ENCODE measurements around the gene ZNF492. TPM values are rescaled to one million over a fixed set of nuclear protein-coding genes. Genes with fewer than 3 reads are reported as not detected.
A peak's percentile ranks its signal among the peaks of the same experiment; 100 is the strongest.

ZNF492 gene
- total and polyA plus RNA-seq, 3 experiments from 2014 or later, result 0.38 to 1.5 (median 1.5) TPM

DNA sequence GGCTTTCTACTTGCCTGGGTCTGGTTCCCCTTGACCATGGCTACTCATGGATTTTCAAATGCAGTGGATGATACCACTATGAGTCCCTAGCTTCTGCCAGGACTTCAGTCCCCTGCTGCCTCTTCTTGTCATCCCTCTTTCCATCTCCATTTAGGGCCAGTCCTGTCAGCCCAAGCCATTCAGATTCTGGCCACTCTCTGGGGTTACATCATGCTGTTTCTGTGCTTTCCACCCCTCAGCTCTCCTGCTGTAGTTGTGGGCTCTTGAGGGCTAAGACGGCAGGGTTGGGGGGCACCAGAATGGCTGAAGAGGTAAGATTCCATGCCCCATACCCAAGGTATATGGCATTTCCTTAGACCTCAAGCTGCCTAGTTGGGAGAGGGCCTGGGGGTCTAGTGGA lies 13.2 kb upstream of the ZNF492 start:
- H3K9me3 ChIP-seq (ENCODE audit: low read length), result no peaks in the 10 kb centered on the region
- H3K27me3 Mint-ChIP-seq, result peaks cover 4 to 16% of the 10 kb centered on the region in 2 donors
- peaks cover 0 to 17% (median 4%) of the 10 kb centered on the region in 5 donors for H3K9me3 Mint-ChIP-seq
- H3K4me1 ChIP-seq (ENCODE audit: insufficient read depth, low read length), result no peaks in the 10 kb centered on the region
- H3K4me3 ChIP-seq (ENCODE audit: low read length), result no peak overlapping the region
- no peak overlapping the region for H3K4me3 Mint-ChIP-seq
- H3K36me3 ChIP-seq (ENCODE audit: insufficient read depth, low read length), result no peaks in the 10 kb centered on the region
- no peaks in the 10 kb centered on the region for H3K27me3 ChIP-seq (ENCODE audit: insufficient read depth, low read length, poor library complexity, severe bottlenecking)
- no peak overlapping the region for H3K27ac ChIP-seq (ENCODE audit: low read depth, low read length)
- ChIA-PET POLR2A (no interaction called here), CTCF (no interaction called here)
- H3K27ac Mint-ChIP-seq, result no peak overlapping the region
- no peak for DNase-seq
- no peaks in the 10 kb centered on the region for H3K4me1 Mint-ChIP-seq
- H3K36me3 Mint-ChIP-seq, result no peaks in the 10 kb centered on the region

DNA sequence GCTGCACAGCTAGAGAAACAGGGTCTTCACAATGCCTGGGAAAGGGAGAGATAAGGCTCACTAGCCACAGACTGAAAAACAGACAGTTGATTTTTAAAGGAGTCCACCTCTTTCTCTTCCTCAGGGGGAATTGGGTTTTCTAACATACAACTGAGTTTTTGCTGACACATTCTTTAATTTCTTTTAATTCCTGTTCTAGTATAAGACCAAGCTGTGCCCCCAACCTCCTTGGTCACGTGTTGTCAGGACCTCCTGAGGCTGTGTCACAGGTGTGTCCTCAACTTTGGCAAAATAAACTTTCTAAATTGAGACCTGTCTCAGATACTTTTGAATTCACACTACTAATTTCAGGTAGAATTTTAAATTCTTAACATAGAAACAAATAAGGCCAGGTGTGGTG lies 12.1 kb upstream of the ZNF492 start:
- no peak for DNase-seq
- ChIA-PET POLR2A (no interaction called here), CTCF (no interaction called here)
- Mint-ChIP-seq H3K27me3 (peaks cover 4 to 13% of the 10 kb centered on the region in 2 donors), H3K9me3 (peaks cover 0 to 16% (median 4%) of the 10 kb centered on the region in 5 donors), H3K27ac (no peak overlapping the region), H3K4me3 (no peak overlapping the region), H3K4me1 (no peaks in the 10 kb centered on the region), H3K36me3 (no peaks in the 10 kb centered on the region)
- H3K4me1 ChIP-seq (ENCODE audit: insufficient read depth, low read length), result no peaks in the 10 kb centered on the region
- no peaks in the 10 kb centered on the region for H3K36me3 ChIP-seq (ENCODE audit: insufficient read depth, low read length)
- no peak overlapping the region for H3K4me3 ChIP-seq (ENCODE audit: low read length)
- no peaks in the 10 kb centered on the region for H3K9me3 ChIP-seq (ENCODE audit: low read length)
- H3K27me3 ChIP-seq (ENCODE audit: insufficient read depth, low read length, poor library complexity, severe bottlenecking), result no peaks in the 10 kb centered on the region
- H3K27ac ChIP-seq (ENCODE audit: low read depth, low read length), result no peak overlapping the region

DNA sequence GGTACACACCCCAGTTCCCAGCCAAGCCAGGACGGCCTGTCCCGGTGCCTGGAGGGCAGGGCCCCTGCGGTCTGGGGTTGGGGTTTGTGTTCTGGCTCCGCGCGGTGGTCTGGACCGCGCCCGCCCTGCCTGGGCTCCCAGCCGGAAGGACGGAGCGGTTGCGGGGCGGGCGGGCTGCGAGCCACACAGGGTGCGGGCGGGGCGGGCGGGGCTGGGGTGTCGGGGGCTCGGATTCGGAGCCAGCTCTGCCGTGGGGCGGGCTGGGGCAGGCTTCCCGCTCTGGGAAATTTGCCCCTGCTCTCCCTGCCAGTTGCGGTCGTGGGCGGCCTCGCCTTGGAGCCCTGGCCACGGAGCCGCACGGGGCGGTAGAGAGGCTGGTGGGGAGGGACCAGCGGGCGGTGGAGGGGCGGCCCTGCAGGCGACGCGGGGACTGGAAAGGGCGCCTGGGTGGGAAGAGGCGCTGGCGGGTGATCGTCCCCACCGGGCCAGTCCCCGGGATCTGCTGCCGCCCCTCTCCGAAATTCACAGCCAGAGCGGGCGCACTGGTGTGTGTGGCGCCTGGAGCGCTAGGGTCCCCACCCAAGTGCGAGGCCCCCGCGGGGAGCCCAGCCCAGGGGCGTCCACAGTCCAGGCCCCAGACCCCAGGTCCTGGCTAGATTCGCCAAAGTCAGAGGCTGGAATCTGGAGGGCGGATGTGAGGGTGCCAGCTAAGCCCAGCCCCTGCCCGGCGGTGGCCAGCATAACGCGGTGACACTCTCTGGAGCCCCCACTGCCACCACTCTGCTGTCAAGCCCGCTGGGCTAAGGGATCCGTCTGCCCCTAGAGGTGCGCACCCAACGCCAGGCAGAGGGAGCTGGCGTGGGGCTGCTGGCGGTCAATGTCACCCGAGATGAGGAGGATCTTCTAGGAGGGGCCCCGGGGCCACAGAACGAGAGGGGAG lies 11.0 kb upstream of the ZNF492 start:
- ChIA-PET CTCF (no interaction called here), POLR2A (no interaction called here)
- Mint-ChIP-seq H3K4me3 (no peak overlapping the region), H3K9me3 (peaks cover 0 to 15% (median 4%) of the 10 kb centered on the region in 5 donors), H3K36me3 (no peaks in the 10 kb centered on the region), H3K27me3 (peaks cover 4 to 11% of the 10 kb centered on the region in 2 donors), H3K4me1 (no peaks in the 10 kb centered on the region), H3K27ac (no peak overlapping the region)
- H3K27ac ChIP-seq (ENCODE audit: low read depth, low read length), result no peak overlapping the region
- DNase-seq, result no peak
- H3K36me3 ChIP-seq (ENCODE audit: insufficient read depth, low read length), result no peaks in the 10 kb centered on the region
- H3K9me3 ChIP-seq (ENCODE audit: low read length), result no peaks in the 10 kb centered on the region
- H3K4me1 ChIP-seq (ENCODE audit: insufficient read depth, low read length), result no peaks in the 10 kb centered on the region
- H3K4me3 ChIP-seq (ENCODE audit: low read length), result no peak overlapping the region
- no peaks in the 10 kb centered on the region for H3K27me3 ChIP-seq (ENCODE audit: insufficient read depth, low read length, poor library complexity, severe bottlenecking)

DNA sequence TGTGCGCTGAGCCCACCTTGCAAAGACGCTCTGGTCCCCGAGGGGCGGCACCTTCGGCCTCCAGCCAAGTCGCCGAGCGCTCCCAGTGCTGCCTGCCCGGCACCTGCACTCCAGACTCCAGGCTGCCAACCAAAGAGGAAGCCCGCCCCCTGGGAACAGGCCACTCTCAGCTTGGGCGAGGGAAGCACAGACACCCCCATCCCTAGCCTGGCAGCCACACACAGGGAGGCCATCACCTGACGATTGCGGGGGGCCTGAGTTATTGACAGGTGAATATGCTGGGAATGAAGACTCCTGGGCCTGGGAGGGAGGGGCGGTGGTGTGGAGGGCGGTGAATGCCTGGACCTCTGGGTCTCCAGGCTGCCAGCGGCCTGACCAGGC lies 10.3 kb upstream of the ZNF492 start:
- Histone ChIP-seq H3K9me3 (ENCODE audit: low read length) (no peaks in the 10 kb centered on the region), H3K36me3 (ENCODE audit: insufficient read depth, low read length) (no peaks in the 10 kb centered on the region), H3K27ac (ENCODE audit: low read depth, low read length) (no peak overlapping the region), H3K4me1 (ENCODE audit: insufficient read depth, low read length) (no peaks in the 10 kb centered on the region), H3K4me3 (ENCODE audit: low read length) (no peak overlapping the region), H3K27me3 (ENCODE audit: insufficient read depth, low read length, poor library complexity, severe bottlenecking) (no peaks in the 10 kb centered on the region)
- H3K27ac Mint-ChIP-seq, result no peak overlapping the region
- no peaks in the 10 kb centered on the region for H3K4me1 Mint-ChIP-seq
- H3K9me3 Mint-ChIP-seq, result peaks cover 2 to 14% (median 4%) of the 10 kb centered on the region in 5 donors
- ChIA-PET POLR2A (no interaction called here), CTCF (no interaction called here)
- H3K36me3 Mint-ChIP-seq, result no peaks in the 10 kb centered on the region
- DNase-seq, result no peak
- peaks cover 4 to 11% of the 10 kb centered on the region in 2 donors for H3K27me3 Mint-ChIP-seq
- H3K4me3 Mint-ChIP-seq, result no peak overlapping the region

DNA sequence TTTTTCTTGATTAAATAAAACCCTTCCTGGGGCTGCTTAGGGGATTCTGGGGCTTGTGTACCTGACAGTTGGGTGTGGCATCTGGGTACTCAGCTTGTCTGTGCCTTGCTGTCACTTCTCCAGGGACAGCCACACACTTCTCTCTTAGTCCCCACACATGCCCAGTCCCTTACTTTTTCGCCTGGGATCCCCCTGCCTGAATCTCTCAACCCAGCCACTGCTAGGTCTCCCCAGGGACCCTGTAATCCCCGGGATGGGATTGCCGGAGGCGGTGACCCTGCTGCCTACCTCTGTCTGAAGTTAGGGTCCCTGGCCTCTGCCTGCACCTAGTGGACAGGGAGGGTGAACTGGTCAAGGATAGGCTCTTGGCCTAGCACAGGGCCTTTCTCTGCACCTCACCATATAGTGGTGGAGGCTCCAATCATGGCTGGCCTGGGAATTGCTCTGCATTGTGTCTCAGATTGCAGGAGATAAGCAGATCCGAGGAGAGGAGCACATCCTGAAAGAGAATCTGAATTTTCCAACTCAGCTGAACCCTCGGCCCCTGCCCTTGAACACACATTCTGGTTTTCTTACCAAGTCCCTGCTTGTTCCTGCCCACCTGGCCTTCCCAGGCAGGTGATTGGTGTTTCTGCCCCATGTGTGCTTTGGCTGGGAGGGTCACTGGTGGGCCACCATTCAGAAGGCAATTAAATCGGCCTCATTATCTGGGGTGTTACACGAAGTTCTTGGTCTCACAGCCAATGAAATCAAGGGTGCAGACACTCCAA lies 8.7 kb upstream of the ZNF492 start:
- no peak overlapping the region for H3K4me3 ChIP-seq (ENCODE audit: low read length)
- H3K27ac ChIP-seq (ENCODE audit: low read depth, low read length), result no peak overlapping the region
- H3K4me1 ChIP-seq (ENCODE audit: insufficient read depth, low read length), result no peaks in the 10 kb centered on the region
- no peaks in the 10 kb centered on the region for H3K4me1 Mint-ChIP-seq
- no peak for DNase-seq
- ChIA-PET CTCF (no interaction called here), POLR2A (no interaction called here)
- H3K27me3 Mint-ChIP-seq, result peaks cover 0 to 8% of the 10 kb centered on the region in 2 donors
- H3K9me3 Mint-ChIP-seq, result peaks cover 0 to 12% (median 2%) of the 10 kb centered on the region in 5 donors
- H3K27me3 ChIP-seq (ENCODE audit: insufficient read depth, low read length, poor library complexity, severe bottlenecking), result no peaks in the 10 kb centered on the region
- H3K4me3 Mint-ChIP-seq, result no peak overlapping the region
- no peaks in the 10 kb centered on the region for H3K9me3 ChIP-seq (ENCODE audit: low read length)
- no peak overlapping the region for H3K27ac Mint-ChIP-seq
- H3K36me3 ChIP-seq (ENCODE audit: insufficient read depth, low read length), result no peaks in the 10 kb centered on the region
- no peaks in the 10 kb centered on the region for H3K36me3 Mint-ChIP-seq

DNA sequence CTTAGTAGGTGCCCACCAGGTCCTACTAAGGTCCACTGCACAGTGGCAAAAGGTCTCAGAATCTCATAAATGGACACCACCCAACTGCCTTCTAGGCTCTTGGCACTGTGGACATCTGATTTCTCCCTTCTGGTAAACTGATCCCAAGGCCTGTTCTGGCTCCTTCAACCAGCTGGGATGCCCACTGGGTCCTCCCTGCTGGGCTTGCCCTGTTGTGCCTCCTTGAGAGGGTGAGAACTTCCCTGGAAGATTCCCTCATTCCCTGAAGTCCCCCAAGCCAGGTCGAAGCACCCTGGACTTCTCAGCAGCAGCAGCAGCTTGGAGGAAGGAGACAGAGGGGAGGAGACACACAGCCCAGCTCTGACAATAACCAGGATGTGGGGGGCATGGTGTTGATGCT lies 6.6 kb upstream of the ZNF492 start:
- Mint-ChIP-seq H3K27ac (no peak overlapping the region), H3K4me3 (no peak overlapping the region), H3K36me3 (no peaks in the 10 kb centered on the region), H3K4me1 (no peaks in the 10 kb centered on the region), H3K9me3 (peaks cover 0 to 9% (median 3%) of the 10 kb centered on the region in 5 donors), H3K27me3 (peaks cover 0 to 3% of the 10 kb centered on the region in 2 donors)
- Histone ChIP-seq H3K36me3 (ENCODE audit: insufficient read depth, low read length) (no peaks in the 10 kb centered on the region), H3K27me3 (ENCODE audit: insufficient read depth, low read length, poor library complexity, severe bottlenecking) (no peaks in the 10 kb centered on the region), H3K9me3 (ENCODE audit: low read length) (no peaks in the 10 kb centered on the region), H3K4me1 (ENCODE audit: insufficient read depth, low read length) (no peaks in the 10 kb centered on the region), H3K4me3 (ENCODE audit: low read length) (no peak overlapping the region), H3K27ac (ENCODE audit: low read depth, low read length) (no peak overlapping the region)
- CTCF ChIA-PET, result no interaction called here
- POLR2A ChIA-PET, result no interaction called here
- DNase-seq, result no peak

DNA sequence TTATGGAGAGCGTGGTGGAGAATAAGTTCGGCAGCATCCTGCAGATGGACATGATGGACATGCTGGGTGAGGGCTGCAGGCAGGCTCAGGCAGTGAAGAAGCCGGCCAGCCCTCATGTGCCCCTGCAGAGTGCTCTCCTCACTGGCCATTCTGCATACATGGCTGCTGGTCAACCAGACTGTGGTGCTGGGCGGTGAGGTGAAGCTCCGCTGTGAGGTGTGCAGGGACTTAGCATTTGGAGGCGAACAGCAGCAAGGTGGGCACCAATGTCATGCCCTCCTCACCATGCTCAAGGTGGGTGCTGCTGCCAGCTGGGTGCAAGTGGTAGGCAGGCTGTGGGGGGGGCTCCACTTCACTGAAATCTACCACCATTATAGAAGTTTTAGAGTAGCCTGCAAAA lies 5.7 kb upstream of the ZNF492 start:
- no peaks in the 10 kb centered on the region for H3K36me3 ChIP-seq (ENCODE audit: insufficient read depth, low read length)
- no peak overlapping the region for H3K4me3 ChIP-seq (ENCODE audit: low read length)
- peaks cover 0 to 10% (median 3%) of the 10 kb centered on the region in 5 donors for H3K9me3 Mint-ChIP-seq
- peaks cover 0 to 3% of the 10 kb centered on the region in 2 donors for H3K27me3 Mint-ChIP-seq
- no peaks in the 10 kb centered on the region for H3K4me1 Mint-ChIP-seq
- no peaks in the 10 kb centered on the region for H3K36me3 Mint-ChIP-seq
- no peak overlapping the region for H3K27ac ChIP-seq (ENCODE audit: low read depth, low read length)
- DNase-seq, result no peak
- POLR2A ChIA-PET, result no interaction called here
- H3K9me3 ChIP-seq (ENCODE audit: low read length), result no peaks in the 10 kb centered on the region
- H3K27ac Mint-ChIP-seq, result no peak overlapping the region
- no peaks in the 10 kb centered on the region for H3K27me3 ChIP-seq (ENCODE audit: insufficient read depth, low read length, poor library complexity, severe bottlenecking)
- no peaks in the 10 kb centered on the region for H3K4me1 ChIP-seq (ENCODE audit: insufficient read depth, low read length)
- H3K4me3 Mint-ChIP-seq, result no peak overlapping the region
- CTCF ChIA-PET, result no interaction called here

DNA sequence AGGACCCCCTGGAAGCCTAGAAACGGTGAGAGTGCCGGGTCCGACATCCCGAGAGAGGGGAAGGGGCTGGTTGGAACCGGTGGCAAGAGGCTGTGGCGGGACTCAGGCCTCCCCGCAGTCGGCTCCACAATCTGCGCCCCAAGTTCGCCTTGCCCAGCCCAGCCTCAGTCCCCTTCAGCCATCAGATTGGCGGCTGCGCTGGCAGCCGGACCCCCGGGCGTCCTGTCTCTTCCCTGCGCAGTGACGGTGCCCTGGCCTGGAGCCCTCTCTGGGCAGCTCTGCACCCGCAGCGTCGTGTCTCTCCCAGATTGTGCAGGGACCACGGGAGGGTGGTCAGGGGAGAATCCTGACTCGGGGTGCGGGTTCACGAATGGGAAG lies 315 bp downstream of the ZNF492 start:
- Mint-ChIP-seq H3K4me1 (peaks cover 4 to 10% (median 5%) of the 10 kb centered on the region in 3 donors), H3K9me3 (peaks cover 0 to 8% (median 4%) of the 10 kb centered on the region in 5 donors), H3K27ac (peak overlapping the region; percentile 29 to 90 (median 64)), H3K27me3 (peaks cover 0 to 2% of the 10 kb centered on the region in 2 donors), H3K36me3 (peaks cover 0 to 1% (median 0%) of the 10 kb centered on the region in 3 donors), H3K4me3 (peak overlapping the region; percentile 81 to 92 (median 89))
- no peaks in the 10 kb centered on the region for H3K36me3 ChIP-seq (ENCODE audit: insufficient read depth, low read length)
- H3K27ac ChIP-seq (ENCODE audit: low read depth, low read length), result no peak overlapping the region
- ChIA-PET POLR2A (interaction anchor here (0.7 to 1.0 kb wide), 2 partner anchors 576 to 1399 kb away, joined by 3 to 5 read pairs; no protein-coding TSS in a partner anchor), CTCF (no interaction called here)
- H3K4me1 ChIP-seq (ENCODE audit: insufficient read depth, low read length), result no peaks in the 10 kb centered on the region
- no peaks in the 10 kb centered on the region for H3K27me3 ChIP-seq (ENCODE audit: insufficient read depth, low read length, poor library complexity, severe bottlenecking)
- H3K4me3 ChIP-seq (ENCODE audit: low read length), result peak overlapping the region; percentile 53
- H3K9me3 ChIP-seq (ENCODE audit: low read length), result no peaks in the 10 kb centered on the region
- DNase-seq, result no peak

Measured in CD8-positive, alpha-beta memory T cell (primary cell).